Iris pigment epithelial cell (primary cell): ENCODE data around the gene AUNIP.

ENCODE experiments used
- DNase-seq: peaks from one replicate; pipeline ENCODE4 v3.0.0-alpha.2; 2011; ENCODE audit warnings: low read depth

AUNIP gene

GRCh38 chr1:25858906-25859789 is at the start of gene AUNIP:
Gene AUNIP, minus strand, starts transcription at chr1:25859457. Its CDS starts 100 bp downstream, at chr1:25859357.
- DNase-seq = peak; percentile 90

- DNase-seq = no peak
Observed at GRCh38 chr1:25909040-25909439, 49.8 kb upstream of the AUNIP start.

GRCh38 chr1:25908161-25908560 is 48.9 kb upstream of the AUNIP start:
- no peak for DNase-seq

GRCh38 chr1:25907601-25908000 is 48.3 kb upstream of the AUNIP start:
- DNase-seq = no peak

- DNase-seq = no peak
Observed at GRCh38 chr1:25906644-25907300, 47.5 kb upstream of the AUNIP start.

- DNase-seq = peak; percentile 86
Observed at GRCh38 chr1:25905680-25906643, 46.7 kb upstream of the AUNIP start, which contains the start of gene STMN1. Gene STMN1, minus strand, starts transcription at chr1:25906419. Its CDS starts 1,743 bp downstream, at chr1:25904676.

- peak; percentile 87 for DNase-seq
Observed at GRCh38 chr1:25904943-25905679, 45.9 kb upstream of the AUNIP start.

- DNase-seq = no peak
Observed at GRCh38 chr1:25903986-25904385, 44.7 kb upstream of the AUNIP start.

GRCh38 chr1:25902462-25902861 is 43.2 kb upstream of the AUNIP start:
- no peak for DNase-seq

GRCh38 chr1:25900219-25900618 is 41.0 kb upstream of the AUNIP start:
- DNase-seq = no peak

- no peak for DNase-seq
Observed at GRCh38 chr1:25899792-25900191, 40.5 kb upstream of the AUNIP start.

GRCh38 chr1:25898223-25899015 is 39.2 kb upstream of the AUNIP start:
- DNase-seq = no peak

- DNase-seq = no peak
Observed at GRCh38 chr1:25897754-25898153, 38.5 kb upstream of the AUNIP start.

GRCh38 chr1:25896266-25896665 is 37.0 kb upstream of the AUNIP start:
- DNase-seq = peak; percentile 57

- DNase-seq = peak; percentile 92
Observed at GRCh38 chr1:25895365-25895990, 36.2 kb upstream of the AUNIP start.

GRCh38 chr1:25893116-25893515 is 33.9 kb upstream of the AUNIP start:
- no peak for DNase-seq

- no peak for DNase-seq
Observed at GRCh38 chr1:25891606-25892005, 32.3 kb upstream of the AUNIP start.

GRCh38 chr1:25890239-25891034 is 31.2 kb upstream of the AUNIP start:
- peak; percentile 61 for DNase-seq

- peak; percentile 44 for DNase-seq
Observed at GRCh38 chr1:25889470-25889869, 30.2 kb upstream of the AUNIP start.
